ENCODE measurements around the gene WDR90. TPM values are rescaled to one million over a fixed set of nuclear protein-coding genes. Genes with fewer than 3 reads are reported as not detected.

The WDR90 gene
- total and polyA plus RNA-seq, 2 experiments from 2014 or later: 8.2 to 16.5 TPM

GRCh38 chr16:672371-672770 lies 23.2 kb downstream of the WDR90 start:
- H3K9me2 ChIP-seq (ENCODE audit: insufficient read depth): no peaks in the 10 kb centered on the region
- no peaks in the 10 kb centered on the region for H3K36me3 ChIP-seq (ENCODE audit: low read depth)
- H3F3A ChIP-seq (ENCODE audit: insufficient read depth): no peaks in the 10 kb centered on the region
- H2AFZ ChIP-seq: no peak overlapping the region
- in situ Hi-C loops (cut with MboI): no loop called here
- WGBS, 2 experiments (ENCODE audit: low coverage in 1 of 2, low lambda C conversion rate in 2 of 2, missing lambda C conversion rate in 2 of 2): 90 to 92% methylated on average over 14 to 19 of the region's 19 CpGs
- TF ChIP-seq EZH2 (IDR thresholded peaks at IDR 0.05; ENCODE audit: insufficient read depth, poor library complexity, severe bottlenecking) (no peak), EZH2phosphoT487 (IDR thresholded peaks at IDR 0.05; ENCODE audit: insufficient read depth, low read depth) (no peak)
- H3K9ac ChIP-seq: no peak overlapping the region
- H3K4me2 ChIP-seq (ENCODE audit: unreplicated experiment): no peak overlapping the region
- no peak for DNase-seq
- H3K9me3 ChIP-seq (ENCODE audit: low read depth): no peaks in the 10 kb centered on the region
- no peaks in the 10 kb centered on the region; the same call in 1 of the 2 replicates for H3K4me1 ChIP-seq (ENCODE audit: insufficient read depth)
- no peak overlapping the region for H3K27ac ChIP-seq
- H3K4me3 ChIP-seq: no peak overlapping the region
- peaks cover 24% of the 10 kb centered on the region for H3K79me2 ChIP-seq (ENCODE audit: insufficient read depth)
- no peaks in the 10 kb centered on the region for H4K20me1 ChIP-seq (ENCODE audit: insufficient read depth)
- no peaks in the 10 kb centered on the region for H3K27me3 ChIP-seq (replicated peaks; ENCODE audit: insufficient read depth)

GRCh38 chr16:672851-673250 lies 23.7 kb downstream of the WDR90 start:
- no peaks in the 10 kb centered on the region for H3K9me3 ChIP-seq (ENCODE audit: low read depth)
- H3K9me2 ChIP-seq (ENCODE audit: insufficient read depth): no peaks in the 10 kb centered on the region
- TF ChIP-seq EZH2phosphoT487 (IDR thresholded peaks at IDR 0.05; ENCODE audit: insufficient read depth, low read depth) (no peak), EZH2 (IDR thresholded peaks at IDR 0.05; ENCODE audit: insufficient read depth, poor library complexity, severe bottlenecking) (no peak)
- no peaks in the 10 kb centered on the region for H3K27me3 ChIP-seq (replicated peaks; ENCODE audit: insufficient read depth)
- no peaks in the 10 kb centered on the region for H3F3A ChIP-seq (ENCODE audit: insufficient read depth)
- peaks cover 24% of the 10 kb centered on the region for H3K79me2 ChIP-seq (ENCODE audit: insufficient read depth)
- DNase-seq: no peak
- H4K20me1 ChIP-seq (ENCODE audit: insufficient read depth): no peaks in the 10 kb centered on the region
- H3K4me3 ChIP-seq: no peak overlapping the region
- no peak overlapping the region for H3K9ac ChIP-seq
- no peak overlapping the region for H3K27ac ChIP-seq
- H2AFZ ChIP-seq: no peak overlapping the region
- H3K4me1 ChIP-seq (ENCODE audit: insufficient read depth): no peaks in the 10 kb centered on the region; the same call in 1 of the 2 replicates
- 93 to 99% methylated on average over 20 to 21 of the region's 21 CpGs for WGBS, 2 experiments (ENCODE audit: low coverage in 1 of 2, low lambda C conversion rate in 2 of 2, missing lambda C conversion rate in 2 of 2)
- in situ Hi-C loops (cut with MboI): no loop called here
- no peak overlapping the region for H3K4me2 ChIP-seq (ENCODE audit: unreplicated experiment)
- H3K36me3 ChIP-seq (ENCODE audit: low read depth): no peaks in the 10 kb centered on the region

GRCh38 chr16:673399-673991 lies 24.3 kb downstream of the WDR90 start:
- Histone ChIP-seq H3K79me2 (ENCODE audit: insufficient read depth) (peaks cover 19% of the 10 kb centered on the region), H3K36me3 (ENCODE audit: low read depth) (no peaks in the 10 kb centered on the region), H2AFZ (no peak overlapping the region), H3K27ac (no peak overlapping the region), H3F3A (ENCODE audit: insufficient read depth) (no peaks in the 10 kb centered on the region), H3K4me1 (ENCODE audit: insufficient read depth) (no peaks in the 10 kb centered on the region; the same call in 1 of the 2 replicates), H3K27me3 (replicated peaks; ENCODE audit: insufficient read depth) (no peaks in the 10 kb centered on the region), H4K20me1 (ENCODE audit: insufficient read depth) (no peaks in the 10 kb centered on the region), H3K9me2 (ENCODE audit: insufficient read depth) (no peaks in the 10 kb centered on the region), H3K9me3 (ENCODE audit: low read depth) (no peaks in the 10 kb centered on the region), H3K9ac (no peak overlapping the region), H3K4me3 (no peak overlapping the region), H3K4me2 (ENCODE audit: unreplicated experiment) (no peak overlapping the region)
- WGBS, 2 experiments (ENCODE audit: low coverage in 1 of 2, low lambda C conversion rate in 2 of 2, missing lambda C conversion rate in 2 of 2): 87 to 88% methylated on average over 18 of the region's 18 CpGs
- in situ Hi-C loops (cut with MboI): no loop called here
- no peak for DNase-seq
- no peak for TF ChIP-seq EZH2 (IDR thresholded peaks at IDR 0.05; ENCODE audit: insufficient read depth, poor library complexity, severe bottlenecking)

GRCh38 chr16:674214-674881 lies 25.2 kb downstream of the WDR90 start:
- H4K20me1 ChIP-seq (ENCODE audit: insufficient read depth): no peaks in the 10 kb centered on the region
- no peak overlapping the region for H3K4me2 ChIP-seq (ENCODE audit: unreplicated experiment)
- no peaks in the 10 kb centered on the region for H3K36me3 ChIP-seq (ENCODE audit: low read depth)
- H3K9ac ChIP-seq: no peak overlapping the region
- H3K27ac ChIP-seq: no peak overlapping the region
- H3K9me2 ChIP-seq (ENCODE audit: insufficient read depth): no peaks in the 10 kb centered on the region
- no peaks in the 10 kb centered on the region for H3K27me3 ChIP-seq (replicated peaks; ENCODE audit: insufficient read depth)
- in situ Hi-C loops (cut with MboI): no loop called here
- H3K9me3 ChIP-seq (ENCODE audit: low read depth): no peaks in the 10 kb centered on the region
- no peaks in the 10 kb centered on the region; the same call in 1 of the 2 replicates for H3K4me1 ChIP-seq (ENCODE audit: insufficient read depth)
- H3K4me3 ChIP-seq: no peak overlapping the region
- no peak for DNase-seq
- TF ChIP-seq EZH2 (IDR thresholded peaks at IDR 0.05; ENCODE audit: insufficient read depth, poor library complexity, severe bottlenecking): no peak
- no peak for TF ChIP-seq EZH2phosphoT487 (IDR thresholded peaks at IDR 0.05; ENCODE audit: insufficient read depth, low read depth)
- H3K79me2 ChIP-seq (ENCODE audit: insufficient read depth): peaks cover 10% of the 10 kb centered on the region
- 82 to 83% methylated on average over 22 of the region's 22 CpGs for WGBS, 2 experiments (ENCODE audit: low coverage in 1 of 2, low lambda C conversion rate in 2 of 2, missing lambda C conversion rate in 2 of 2)
- H2AFZ ChIP-seq: no peak overlapping the region
- H3F3A ChIP-seq (ENCODE audit: insufficient read depth): no peaks in the 10 kb centered on the region

Measured in GM23248 (cell line).